ENCODE data around the gene PHYHD1.
A peak's percentile ranks its signal among the peaks of the same experiment; 100 is the strongest.
"Not testable (repeated sequence)": the region's sequence is repeated elsewhere in the genome, so short reads cannot be mapped to it uniquely, and the experiment has no call there.

PHYHD1 gene

GRCh38 chr9:128937310-128938165 lies 16.8 kb downstream of the PHYHD1 start:
- no peak overlapping the region for H3K4me3 ChIP-seq (ENCODE audit: severe bottlenecking)
- ATAC-seq (ENCODE audit: low read depth) (peak; percentile 25), DNase-seq (ENCODE audit: low spot score) (peak; percentile 19)
- no peak overlapping the region for H3K27ac ChIP-seq (ENCODE audit: poor library complexity, severe bottlenecking)
- no peaks in the 10 kb centered on the region for H3K4me1 ChIP-seq (ENCODE audit: insufficient read depth, poor library complexity, severe bottlenecking)
- no peaks in the 10 kb centered on the region for H3K9me3 ChIP-seq (ENCODE audit: severe bottlenecking)
- TF ChIP-seq, protein P1, sequence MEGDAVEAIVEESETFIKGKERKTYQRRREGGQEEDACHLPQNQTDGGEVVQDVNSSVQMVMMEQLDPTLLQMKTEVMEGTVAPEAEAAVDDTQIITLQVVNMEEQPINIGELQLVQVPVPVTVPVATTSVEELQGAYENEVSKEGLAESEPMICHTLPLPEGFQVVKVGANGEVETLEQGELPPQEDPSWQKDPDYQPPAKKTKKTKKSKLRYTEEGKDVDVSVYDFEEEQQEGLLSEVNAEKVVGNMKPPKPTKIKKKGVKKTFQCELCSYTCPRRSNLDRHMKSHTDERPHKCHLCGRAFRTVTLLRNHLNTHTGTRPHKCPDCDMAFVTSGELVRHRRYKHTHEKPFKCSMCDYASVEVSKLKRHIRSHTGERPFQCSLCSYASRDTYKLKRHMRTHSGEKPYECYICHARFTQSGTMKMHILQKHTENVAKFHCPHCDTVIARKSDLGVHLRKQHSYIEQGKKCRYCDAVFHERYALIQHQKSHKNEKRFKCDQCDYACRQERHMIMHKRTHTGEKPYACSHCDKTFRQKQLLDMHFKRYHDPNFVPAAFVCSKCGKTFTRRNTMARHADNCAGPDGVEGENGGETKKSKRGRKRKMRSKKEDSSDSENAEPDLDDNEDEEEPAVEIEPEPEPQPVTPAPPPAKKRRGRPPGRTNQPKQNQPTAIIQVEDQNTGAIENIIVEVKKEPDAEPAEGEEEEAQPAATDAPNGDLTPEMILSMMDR (IDR thresholded peaks at IDR 0.05; ENCODE audit: poor library complexity, severe bottlenecking), result no peak
- no peaks in the 10 kb centered on the region for H3K27me3 ChIP-seq (ENCODE audit: insufficient read depth, poor library complexity, severe bottlenecking)
- no peaks in the 10 kb centered on the region for H3K36me3 ChIP-seq (ENCODE audit: low read depth)

DNA sequence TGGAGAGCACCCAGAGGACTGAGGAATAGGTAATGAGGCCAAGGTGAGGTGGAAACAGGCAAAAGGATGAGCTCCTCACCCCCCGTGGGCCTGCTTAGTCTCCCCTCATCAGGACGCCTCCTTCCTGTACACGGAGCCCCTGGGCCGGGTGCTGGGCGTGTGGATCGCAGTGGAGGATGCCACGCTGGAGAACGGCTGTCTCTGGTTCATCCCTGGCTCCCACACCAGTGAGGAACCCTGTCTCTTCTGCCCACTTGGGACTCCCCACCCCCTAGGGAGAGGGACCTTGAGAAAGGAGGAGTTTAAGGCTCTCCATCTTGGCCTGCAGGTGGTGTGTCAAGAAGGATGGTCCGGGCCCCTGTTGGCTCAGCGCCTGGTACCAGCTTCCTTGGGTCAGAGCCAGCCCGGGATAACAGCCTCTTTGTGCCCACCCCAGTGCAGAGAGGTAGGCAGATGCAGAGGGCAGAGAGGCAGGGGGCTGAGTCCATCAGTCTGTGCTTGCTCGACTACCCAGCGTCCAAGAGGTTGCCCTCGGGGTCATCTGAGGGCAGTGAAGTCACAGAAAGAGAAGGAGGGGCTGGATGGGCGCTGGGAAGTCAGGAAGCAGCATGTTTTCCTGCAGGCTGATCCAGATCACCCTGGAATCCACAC lies 19.6 kb downstream of the PHYHD1 start:
- Histone ChIP-seq H3K36me3 (ENCODE audit: low read depth) (no peaks in the 10 kb centered on the region), H3K9me3 (ENCODE audit: severe bottlenecking) (no peaks in the 10 kb centered on the region), H3K27me3 (ENCODE audit: insufficient read depth, poor library complexity, severe bottlenecking) (no peaks in the 10 kb centered on the region), H3K27ac (ENCODE audit: poor library complexity, severe bottlenecking) (no peak overlapping the region), H3K4me3 (ENCODE audit: severe bottlenecking) (no peak overlapping the region), H3K4me1 (ENCODE audit: insufficient read depth, poor library complexity, severe bottlenecking) (no peaks in the 10 kb centered on the region)
- no peak for ATAC-seq (ENCODE audit: low read depth)
- peak; percentile 34 for DNase-seq (ENCODE audit: low spot score)
- TF ChIP-seq, protein P1 (IDR thresholded peaks at IDR 0.05; ENCODE audit: poor library complexity, severe bottlenecking), result no peak

DNA sequence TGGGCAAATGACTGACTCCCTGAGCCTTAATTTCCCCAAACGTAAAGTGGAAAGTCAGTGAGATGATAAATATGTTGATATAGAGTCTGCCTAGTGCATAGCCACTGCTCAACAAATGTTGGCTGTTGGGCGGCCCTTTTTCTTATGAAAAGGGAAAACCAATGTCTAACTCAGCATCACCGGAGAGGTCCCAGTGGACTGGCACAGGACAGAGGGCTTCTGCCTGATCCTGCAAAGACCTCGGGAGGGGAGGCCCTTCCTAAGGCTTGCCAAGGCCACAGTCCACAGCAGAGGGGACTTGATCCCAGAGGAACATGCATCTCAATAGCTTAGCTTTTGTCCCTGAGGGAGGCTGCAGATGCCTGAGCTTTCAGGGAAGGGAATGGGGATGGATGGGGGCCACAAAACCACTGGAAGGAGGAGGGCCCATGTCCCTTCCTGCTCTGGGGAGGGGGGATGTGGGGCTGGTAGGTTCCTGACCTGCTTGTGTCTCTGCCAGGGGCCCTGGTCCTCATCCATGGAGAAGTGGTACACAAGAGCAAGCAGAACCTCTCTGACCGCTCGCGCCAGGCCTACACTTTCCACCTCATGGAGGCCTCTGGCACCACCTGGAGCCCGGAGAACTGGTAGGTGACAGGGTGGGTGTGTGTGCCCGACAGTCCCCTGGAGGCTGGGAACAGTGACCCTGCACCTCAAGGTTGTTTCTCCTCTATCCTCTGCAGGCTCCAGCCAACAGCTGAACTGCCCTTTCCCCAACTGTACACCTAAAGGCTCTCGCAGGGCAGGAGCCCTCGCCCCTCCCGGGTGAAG lies 20.4 kb downstream of the PHYHD1 start:
- H3K27me3 ChIP-seq (ENCODE audit: insufficient read depth, poor library complexity, severe bottlenecking), result no peaks in the 10 kb centered on the region
- H3K36me3 ChIP-seq (ENCODE audit: low read depth), result no peaks in the 10 kb centered on the region
- DNase-seq (ENCODE audit: low spot score) (peak; percentile 60), ATAC-seq (ENCODE audit: low read depth) (no peak)
- H3K27ac ChIP-seq (ENCODE audit: poor library complexity, severe bottlenecking), result no peak overlapping the region
- no peaks in the 10 kb centered on the region for H3K4me1 ChIP-seq (ENCODE audit: insufficient read depth, poor library complexity, severe bottlenecking)
- H3K9me3 ChIP-seq (ENCODE audit: severe bottlenecking), result no peaks in the 10 kb centered on the region
- no peak overlapping the region for H3K4me3 ChIP-seq (ENCODE audit: severe bottlenecking)
- TF ChIP-seq, protein P1 (IDR thresholded peaks at IDR 0.05; ENCODE audit: poor library complexity, severe bottlenecking), result no peak

DNA sequence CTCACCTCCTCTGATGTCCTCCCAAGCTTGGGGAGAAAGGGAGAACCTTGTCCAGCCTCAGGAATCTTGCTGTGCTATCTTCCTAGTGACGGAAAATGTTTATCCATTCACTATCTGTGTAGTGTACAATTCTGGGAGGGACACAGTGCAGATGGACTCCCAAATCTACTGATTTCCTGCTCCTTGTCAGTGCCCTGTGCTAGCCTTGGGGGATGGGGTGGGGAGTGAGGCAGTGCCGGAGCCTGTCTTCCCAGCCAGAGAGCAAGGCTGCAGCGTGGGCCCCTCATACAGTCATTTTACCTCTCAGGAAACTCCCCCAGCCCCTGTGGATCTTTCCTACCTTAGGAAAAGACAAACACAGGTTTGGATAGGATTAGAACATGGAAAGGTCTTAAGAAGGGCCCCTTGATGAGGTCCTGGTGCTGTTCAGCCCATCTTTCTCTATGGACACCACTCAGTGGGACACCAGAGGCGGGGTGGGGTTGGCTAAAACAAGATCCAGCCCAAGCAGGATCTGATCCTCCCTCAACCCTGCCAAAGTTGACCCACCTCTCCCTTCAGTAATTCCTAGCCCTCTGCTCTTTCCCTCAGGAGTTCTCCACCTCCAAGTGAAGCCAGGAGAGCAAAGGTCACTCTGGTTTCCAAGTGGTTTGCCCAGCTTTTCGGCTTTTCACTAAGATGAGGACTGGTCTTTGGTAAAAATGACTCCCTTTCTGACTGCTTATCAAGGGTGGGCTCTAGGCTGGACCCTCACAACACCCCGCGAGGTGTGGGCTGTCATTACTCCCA lies 23.2 kb downstream of the PHYHD1 start:
- TF ChIP-seq, protein P1 (IDR thresholded peaks at IDR 0.05; ENCODE audit: poor library complexity, severe bottlenecking), result no peak
- no peak for DNase-seq (ENCODE audit: low spot score)
- Histone ChIP-seq H3K27ac (ENCODE audit: poor library complexity, severe bottlenecking) (no peak overlapping the region), H3K4me3 (ENCODE audit: severe bottlenecking) (no peak overlapping the region), H3K27me3 (ENCODE audit: insufficient read depth, poor library complexity, severe bottlenecking) (no peaks in the 10 kb centered on the region), H3K36me3 (ENCODE audit: low read depth) (peaks cover 3% of the 10 kb centered on the region; the same call in 1 of the 2 replicates), H3K9me3 (ENCODE audit: severe bottlenecking) (no peaks in the 10 kb centered on the region), H3K4me1 (ENCODE audit: insufficient read depth, poor library complexity, severe bottlenecking) (no peaks in the 10 kb centered on the region)
- no peak for ATAC-seq (ENCODE audit: low read depth)

DNA sequence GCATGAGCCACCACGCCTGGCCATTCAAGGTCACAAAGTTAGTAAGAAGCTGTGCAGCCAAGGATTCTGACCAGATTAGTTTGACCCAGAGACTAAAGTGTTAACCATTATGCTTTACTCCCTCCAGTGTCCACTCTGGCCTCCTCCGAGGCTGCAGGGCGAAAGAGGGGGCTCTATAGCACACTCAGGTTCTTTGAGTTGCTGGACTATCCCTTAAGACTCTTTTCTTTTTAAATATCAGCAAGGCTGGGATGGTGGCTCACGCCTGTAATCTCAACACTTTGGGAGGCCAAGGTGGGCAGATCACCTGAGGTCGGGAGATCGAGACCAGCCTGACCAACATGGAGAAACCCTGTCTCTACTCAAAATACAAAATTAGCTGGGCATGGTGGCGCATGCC lies 24.2 kb downstream of the PHYHD1 start:
- not testable (repeated sequence) for H3K27me3 ChIP-seq (ENCODE audit: insufficient read depth, poor library complexity, severe bottlenecking); ATAC-seq (ENCODE audit: low read depth); H3K27ac ChIP-seq (ENCODE audit: poor library complexity, severe bottlenecking); H3K9me3 ChIP-seq (ENCODE audit: severe bottlenecking); H3K4me3 ChIP-seq (ENCODE audit: severe bottlenecking); H3K4me1 ChIP-seq (ENCODE audit: insufficient read depth, poor library complexity, severe bottlenecking); DNase-seq (ENCODE audit: low spot score)
- peaks cover 12% of the 10 kb centered on the region for H3K36me3 ChIP-seq (ENCODE audit: low read depth)

Data from RWPE2 (cell line).